Spleen (tissue), 7 donors: Measurements from ENCODE around the gene BCAT1.

Experiments used
- POLR2AphosphoS5 ChIP-seq, 3 donors: sonication (generic); formaldehyde crosslinking; IDR thresholded peaks; one replicate each; pipeline ENCODE4 v1.5.1; 2017; ENCODE audit warnings: antibody characterized with exemption in 3 of 3
- TF ChIP-seq, protein P1 (sequence below), 11 experiments: fragments of 200-600 bp in 7 of 11; fragments of 450-650 bp in 4 of 11; sonication (generic) in 4 of 11; IDR thresholded peaks in 8 of 11; conservative IDR thresholded peaks in 3 of 11; 1 replicate in 7 of 11; 2 replicates in 4 of 11; pipeline versions ENCODE4 v1.4.0 to v1.8.0; 2016 to 2021; ENCODE audit warnings: antibody characterized with exemption in 11 of 11, inconsistent platforms in 4 of 11, mild to moderate bottlenecking in 1 of 11
- donor health status: DM: no; HTN: no; CAD: no; lungs with moderate emphysema.
- donor health status: DM: no; HTN: no; CAD: no.
- donor health status: DM: no; HTN: no; CAD: no.

GRCh38 chr12:24795699-24796347 lies 153.1 kb downstream of the BCAT1 start:
- TF ChIP-seq, protein P1, sequence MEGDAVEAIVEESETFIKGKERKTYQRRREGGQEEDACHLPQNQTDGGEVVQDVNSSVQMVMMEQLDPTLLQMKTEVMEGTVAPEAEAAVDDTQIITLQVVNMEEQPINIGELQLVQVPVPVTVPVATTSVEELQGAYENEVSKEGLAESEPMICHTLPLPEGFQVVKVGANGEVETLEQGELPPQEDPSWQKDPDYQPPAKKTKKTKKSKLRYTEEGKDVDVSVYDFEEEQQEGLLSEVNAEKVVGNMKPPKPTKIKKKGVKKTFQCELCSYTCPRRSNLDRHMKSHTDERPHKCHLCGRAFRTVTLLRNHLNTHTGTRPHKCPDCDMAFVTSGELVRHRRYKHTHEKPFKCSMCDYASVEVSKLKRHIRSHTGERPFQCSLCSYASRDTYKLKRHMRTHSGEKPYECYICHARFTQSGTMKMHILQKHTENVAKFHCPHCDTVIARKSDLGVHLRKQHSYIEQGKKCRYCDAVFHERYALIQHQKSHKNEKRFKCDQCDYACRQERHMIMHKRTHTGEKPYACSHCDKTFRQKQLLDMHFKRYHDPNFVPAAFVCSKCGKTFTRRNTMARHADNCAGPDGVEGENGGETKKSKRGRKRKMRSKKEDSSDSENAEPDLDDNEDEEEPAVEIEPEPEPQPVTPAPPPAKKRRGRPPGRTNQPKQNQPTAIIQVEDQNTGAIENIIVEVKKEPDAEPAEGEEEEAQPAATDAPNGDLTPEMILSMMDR (IDR thresholded peaks at IDR 0.05 in 8 of 11, conservative IDR thresholded peaks at IDR 0.05 in 3 of 11): no peak
- TF ChIP-seq POLR2AphosphoS5 (IDR thresholded peaks at IDR 0.05): no peak
